Activated CD4-positive, alpha-beta T cell treated with anti-CD3 and anti-CD28 coated beads for 48 hours (primary cell): ENCODE results near the gene ABHD12.
"Not testable (repeated sequence)": the region's sequence is repeated elsewhere in the genome, so short reads cannot be mapped to it uniquely, and the experiment has no call there.

Experiments
- DNase-seq: peaks from one replicate; pipeline ENCODE4 v3.0.0-alpha.2; 2020

The ABHD12 gene

DNA sequence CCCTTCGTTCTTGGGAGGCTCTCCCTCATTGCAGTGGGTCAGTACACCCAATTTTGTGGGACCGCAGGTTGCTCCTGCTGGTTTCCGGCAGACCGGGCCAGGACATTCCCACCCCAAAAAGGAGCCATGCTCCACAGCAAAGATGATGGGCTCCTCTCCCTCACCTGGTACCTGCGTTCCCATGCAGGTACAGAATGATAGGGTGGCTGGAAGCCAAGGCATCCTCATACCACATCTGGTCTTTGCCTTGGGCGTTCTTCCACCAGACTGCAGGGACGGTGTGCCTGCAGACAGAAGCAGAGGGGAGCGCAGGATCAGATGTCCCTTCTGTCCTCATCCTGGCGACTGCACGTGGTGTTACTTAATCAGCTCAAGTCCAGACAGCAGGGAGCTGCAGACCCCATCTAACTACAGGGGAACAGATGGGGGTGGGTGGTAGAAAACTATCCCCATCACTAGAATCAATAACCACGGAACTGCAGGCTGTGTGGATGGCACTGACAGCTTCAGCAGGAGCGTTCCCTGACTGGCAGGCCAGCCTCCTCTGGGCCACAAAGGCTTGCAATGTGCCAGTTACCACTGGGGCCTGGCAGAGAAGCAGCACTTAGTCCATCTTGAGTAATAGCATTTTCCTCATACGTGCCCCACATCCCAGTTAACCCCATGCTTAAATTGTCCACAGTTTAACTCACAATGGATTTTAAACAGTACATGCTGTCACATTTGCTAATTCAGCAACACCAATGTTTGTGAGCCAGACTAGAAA is 70.4 kb downstream of the ABHD12 start:
- no peak for DNase-seq

DNA sequence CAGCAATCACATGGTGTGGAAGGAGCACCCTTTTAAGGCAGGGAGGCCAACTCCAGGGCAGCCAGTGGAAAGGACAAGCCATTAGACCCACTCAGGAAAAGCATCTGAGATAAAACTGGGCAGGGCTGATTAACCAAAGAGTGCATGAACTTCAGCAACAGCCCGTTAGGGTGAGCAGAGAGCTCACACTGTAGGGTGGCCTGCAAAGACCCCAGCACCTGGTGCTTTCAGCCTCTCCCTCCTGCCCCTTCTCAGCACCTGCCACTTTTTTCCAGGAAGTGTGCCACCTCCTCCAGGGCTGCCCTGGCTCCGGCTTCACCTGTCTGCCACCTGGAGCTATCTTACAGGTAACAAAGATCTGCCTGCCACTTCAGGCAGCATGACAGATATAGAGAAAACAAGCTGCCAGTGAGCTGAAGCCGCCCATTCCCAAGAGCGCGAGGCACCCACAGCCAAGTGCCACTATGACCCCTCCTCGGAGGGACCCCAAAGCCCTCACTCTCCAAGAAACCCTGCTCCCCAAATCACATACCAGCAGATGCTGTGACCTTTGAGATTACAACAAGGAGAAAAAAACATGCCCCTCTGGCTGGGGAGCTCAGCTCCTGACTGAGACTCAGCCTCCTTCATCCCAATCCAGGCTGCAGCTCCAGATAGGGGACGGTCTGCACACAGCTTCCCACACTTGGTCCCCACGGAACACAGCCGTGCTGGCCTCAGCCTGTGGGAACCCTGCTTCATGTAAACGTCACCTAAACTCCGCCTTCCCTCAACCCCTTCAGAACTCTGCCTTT is 71.2 kb downstream of the ABHD12 start:
- DNase-seq: no peak

DNA sequence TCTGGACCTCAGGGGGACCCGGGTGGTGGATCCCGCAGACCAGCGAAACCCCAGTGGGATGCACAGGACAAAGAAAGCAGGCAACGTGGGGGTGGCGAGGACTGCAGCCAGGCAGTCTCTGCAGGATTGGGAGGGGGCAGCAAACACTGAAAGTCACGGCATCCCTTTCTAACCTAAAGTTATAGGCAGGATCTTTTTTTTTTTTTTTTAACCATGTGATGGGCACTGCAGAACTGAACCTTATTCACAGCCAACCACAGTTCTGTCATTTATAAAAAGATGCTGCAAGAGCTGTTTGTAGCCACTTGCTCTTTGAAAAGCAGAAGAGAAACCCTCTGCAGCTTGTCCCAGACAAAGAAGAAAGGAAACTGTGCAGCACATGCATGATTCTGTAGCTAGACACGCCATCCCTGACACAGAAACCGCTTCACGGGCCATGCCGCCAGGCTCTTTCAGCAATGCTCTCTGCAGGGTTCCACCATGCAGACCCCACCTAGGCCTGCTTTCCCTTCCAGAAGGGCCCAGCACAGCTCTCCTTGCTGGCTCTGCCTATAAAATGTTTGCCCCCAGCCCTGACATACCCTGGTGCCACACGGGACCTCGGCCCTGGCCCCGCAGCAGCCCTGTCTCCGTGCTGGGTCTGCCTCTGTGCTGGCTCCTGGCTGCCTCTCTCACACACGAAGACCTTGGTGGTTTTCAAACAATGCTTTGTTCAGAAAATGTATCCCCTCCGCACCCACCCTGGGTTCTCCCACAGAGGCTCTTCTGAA is 72.0 kb downstream of the ABHD12 start:
- no peak for DNase-seq

DNA sequence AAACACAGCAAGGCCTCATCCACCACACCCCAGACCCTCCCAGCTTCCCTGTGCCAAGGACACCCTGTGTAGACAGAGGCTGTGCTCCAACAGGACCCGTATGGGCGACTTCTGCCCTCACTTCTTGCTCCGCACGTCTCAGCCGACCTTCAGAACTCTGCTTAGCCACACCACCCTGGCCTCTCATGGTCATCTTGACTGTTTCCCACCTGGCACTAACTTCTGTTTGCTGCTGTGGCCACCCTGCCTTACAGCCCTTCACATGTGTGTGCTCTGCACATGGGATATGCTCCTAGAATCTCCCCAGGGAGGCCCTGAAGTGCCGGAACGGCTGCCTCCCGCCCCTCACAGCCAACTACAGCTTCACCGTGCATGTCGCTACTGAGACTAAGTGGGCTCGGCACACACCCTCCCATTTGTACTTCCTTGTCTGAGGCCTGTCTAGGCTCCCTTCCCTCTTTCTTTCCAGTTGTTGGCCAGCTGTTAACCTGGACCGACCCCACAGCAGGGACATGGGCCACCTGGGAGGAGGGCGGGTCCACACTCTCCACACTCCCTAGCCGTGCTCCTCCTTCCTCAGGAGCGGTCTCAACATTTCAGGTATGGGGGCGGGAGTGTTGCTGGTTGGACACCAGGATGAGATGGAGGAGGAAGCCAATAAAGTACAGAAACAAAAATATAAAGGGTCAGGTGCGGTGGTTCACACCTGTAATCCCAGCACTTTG is 73.1 kb downstream of the ABHD12 start:
- no peak for DNase-seq

DNA sequence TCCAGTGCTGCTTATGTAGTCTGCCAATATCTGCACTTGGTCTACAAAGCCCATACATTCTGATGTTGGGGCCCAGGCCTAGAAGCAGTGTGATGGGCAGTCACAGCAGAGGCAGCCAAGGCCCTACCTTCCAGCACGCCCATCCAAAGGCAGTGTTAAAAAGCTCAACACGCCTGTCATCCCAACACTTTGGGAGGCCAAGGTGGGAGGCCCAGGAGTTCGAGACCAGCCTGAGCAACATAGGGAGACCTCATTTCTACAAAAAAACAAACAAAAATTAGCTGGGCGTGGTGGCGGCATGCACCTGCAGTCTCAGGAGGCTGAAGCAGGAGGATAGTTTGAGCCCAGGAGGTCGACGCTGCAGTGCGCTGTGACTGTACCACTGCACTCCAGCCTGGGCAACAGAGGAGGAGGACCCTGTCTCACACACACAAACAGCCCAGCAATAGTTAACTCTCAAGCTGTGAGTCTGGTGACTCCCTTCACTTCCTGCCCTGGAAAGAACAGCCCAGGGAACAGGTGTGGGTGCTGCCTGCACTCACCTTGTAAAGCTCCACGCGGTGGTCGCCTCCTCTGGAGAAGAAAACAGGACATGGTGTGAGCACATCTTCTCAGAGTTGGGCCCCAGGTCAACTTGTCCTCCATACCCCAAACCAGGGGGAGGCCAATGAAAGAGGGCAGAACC is 74.0 kb downstream of the ABHD12 start:
- no peak for DNase-seq

DNA sequence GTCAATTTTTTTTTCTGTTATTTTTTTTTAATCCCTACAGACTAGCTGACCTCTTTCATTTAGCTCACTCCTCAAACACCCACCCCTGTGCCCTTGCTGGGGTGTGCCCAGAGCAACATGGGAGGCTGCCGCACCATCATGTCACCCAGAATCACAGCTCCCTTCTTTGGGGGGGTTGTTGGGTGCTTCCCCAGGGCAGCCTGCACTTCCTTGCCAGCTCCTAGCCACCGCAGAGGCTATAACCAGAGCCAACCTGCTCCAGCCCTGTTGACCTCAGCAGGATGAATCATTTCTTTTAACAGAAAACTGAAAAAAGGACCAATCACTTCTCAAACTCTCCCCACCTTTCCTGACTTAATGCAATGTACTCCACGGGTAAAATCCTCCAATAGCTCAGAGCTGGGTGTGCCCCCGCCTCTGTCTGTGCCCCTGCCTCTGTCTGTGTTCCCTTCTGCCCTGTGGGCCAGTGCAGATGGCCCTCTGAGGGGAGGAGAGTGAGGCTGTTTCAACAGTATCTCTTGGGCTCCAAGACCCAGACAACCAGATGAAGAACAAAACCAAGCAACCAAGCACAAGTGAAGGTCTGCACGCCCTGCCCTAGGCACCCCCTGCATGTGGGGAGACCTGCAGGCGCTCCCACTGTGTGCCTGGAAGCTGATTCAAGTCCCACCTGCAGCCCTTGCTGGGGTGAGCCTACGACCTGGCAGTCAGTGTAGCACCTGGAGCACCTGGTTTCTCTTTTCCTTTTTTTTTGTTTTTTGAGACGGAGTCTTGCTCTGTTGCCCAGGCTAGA is 75.0 kb downstream of the ABHD12 start:
- no peak for DNase-seq

DNA sequence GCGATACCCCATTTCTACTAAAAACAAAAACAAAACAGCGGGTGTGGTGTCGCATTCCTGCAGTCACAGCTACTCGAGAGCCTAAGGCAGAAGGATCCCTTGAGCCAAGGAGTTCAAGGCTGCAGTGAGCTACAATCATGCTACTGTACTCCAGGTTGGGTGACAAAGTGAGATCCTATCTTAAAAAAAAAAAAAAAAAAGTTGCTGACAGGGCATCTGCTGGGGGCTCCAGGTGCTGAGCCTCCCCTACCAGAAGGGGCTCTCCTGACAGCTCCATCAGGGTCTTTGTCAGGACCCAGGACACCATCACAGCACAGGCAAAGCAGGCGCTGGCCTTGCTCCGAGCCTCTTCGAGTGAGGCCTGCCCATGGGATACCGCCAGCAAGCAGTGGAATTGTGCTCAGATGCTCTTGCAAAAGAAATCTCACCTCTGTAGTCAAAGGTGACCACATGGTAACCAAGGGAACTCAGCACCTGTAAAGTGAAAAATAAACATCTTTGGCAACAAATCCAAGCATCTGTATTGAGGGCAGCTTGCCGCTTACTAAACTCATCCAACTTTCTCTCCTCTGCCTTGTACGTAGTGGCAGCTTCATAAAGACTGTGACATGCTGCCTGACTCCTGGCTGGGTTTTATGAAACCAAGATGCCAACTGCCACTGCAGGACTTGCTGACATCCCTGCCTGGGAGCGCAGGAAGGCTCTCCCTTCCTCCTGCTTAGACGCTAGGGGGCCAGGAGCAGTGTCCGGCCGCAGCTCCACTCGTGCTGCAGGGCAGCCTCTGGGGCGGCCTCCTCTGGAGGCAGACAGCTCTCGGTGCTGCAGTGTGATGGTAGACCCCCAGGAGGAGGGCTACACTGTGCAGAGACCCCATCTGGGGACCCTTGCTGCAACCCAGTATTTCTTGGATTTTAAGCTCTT is 75.9 kb downstream of the ABHD12 start:
- DNase-seq: no peak

DNA sequence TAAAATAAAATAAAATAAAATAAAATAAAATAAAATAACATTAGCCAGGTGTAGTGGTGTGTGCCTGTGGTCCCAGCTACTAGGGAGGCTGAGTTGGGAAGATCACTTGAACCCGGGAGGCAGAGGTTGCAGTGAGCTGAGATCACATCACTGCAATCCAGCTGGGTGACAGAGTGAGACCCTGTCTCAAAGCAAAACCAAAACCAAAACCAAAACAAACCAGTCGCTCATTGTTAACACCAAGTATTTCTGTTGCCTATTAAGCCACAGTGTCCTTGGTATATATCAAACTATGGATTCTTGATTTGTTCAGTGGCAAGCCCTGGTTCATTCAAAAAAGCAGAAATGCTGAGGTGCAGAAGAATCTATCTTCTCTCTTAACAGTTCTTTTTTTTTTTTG is 77.0 kb downstream of the ABHD12 start:
- no peak for DNase-seq

DNA sequence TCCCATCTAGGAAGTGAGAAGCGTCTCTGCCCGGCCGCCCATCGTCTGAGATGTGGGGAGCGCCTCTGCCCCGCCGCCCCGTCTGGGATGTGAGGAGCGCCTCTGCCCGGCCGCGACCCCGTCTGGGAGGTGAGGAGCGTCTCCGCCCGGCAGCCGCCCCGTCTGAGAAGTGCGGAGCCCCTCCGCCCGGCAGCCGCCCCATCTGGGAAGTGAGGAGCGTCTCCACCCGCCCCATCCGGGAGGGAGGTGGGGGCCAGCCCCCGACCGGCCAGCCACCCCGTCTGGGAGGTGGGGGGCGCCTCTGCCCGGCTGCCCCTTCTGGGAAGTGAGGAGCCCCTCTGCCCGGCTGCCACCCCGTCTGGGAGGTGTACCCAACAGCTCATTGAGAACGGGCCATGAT is 77.9 kb downstream of the ABHD12 start:
- DNase-seq: not testable (repeated sequence)

DNA sequence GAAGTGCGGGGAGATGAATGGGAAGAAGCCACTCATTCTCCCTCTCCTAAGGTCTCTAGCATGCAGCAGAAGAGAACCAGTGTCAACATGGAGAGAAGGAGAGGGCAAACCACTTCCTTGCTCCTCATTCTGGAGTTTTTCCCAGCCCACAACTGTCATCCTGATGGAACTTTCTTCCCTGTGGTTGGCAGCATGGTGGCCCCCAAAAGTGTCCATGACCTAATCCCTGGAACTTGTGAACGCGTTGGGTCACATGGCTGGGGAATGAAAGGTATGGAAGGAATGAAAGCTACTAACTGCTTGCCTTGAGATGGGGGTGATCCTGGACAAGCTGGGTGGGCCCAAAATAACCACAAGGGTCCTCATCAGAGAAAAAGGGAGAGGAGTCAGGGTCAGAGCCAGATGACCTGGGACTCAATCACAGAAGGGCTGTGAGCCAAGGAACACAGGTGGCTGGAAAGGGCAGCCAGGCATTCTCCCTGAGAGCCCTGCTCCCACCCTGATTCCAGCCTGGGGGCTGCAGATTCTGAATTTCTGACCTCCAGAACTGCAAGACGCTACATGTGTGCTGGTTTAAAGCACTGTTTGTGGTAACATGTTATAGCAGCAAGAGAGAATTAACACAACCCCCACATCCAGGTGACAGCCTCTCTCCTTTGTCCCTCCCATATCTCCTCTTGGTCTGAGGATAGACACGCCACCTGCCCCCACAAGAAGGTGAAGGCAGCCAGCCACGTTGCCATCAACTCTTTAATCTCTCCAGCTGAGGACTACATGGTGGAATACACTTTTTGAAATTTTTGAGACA is 79.5 kb downstream of the ABHD12 start:
- no peak for DNase-seq

DNA sequence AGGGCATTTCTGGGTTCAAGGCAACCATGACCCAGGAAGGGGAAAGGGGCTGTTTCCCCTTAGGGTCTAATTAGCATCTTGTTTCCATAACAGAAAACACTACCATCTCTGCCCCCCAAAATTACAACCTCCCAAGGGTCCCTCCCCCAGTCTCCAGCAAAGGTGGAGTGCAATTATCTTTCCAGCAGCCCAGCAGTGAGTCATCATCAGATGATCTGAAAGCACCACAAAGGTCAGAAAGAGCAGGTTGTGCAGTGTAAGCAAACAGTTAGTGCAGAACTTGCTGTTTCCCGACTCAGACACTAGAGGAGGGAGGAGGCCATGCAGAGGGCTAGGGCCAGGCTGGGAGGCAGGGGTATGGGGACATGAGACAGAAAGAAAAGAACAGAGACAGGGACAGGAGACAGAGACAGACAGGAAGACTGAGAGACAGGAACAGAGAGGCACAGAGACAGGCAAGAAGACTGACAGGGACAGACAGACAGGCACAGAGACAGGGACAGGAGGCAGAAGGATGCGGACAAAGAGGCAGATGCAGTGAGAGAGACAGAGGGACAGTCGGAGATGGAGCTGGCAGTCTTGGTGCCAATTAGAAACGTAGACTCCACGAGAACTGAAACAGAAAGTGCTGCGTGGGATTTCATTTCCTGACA is 80.2 kb downstream of the ABHD12 start:
- peak; percentile 74 for DNase-seq

DNA sequence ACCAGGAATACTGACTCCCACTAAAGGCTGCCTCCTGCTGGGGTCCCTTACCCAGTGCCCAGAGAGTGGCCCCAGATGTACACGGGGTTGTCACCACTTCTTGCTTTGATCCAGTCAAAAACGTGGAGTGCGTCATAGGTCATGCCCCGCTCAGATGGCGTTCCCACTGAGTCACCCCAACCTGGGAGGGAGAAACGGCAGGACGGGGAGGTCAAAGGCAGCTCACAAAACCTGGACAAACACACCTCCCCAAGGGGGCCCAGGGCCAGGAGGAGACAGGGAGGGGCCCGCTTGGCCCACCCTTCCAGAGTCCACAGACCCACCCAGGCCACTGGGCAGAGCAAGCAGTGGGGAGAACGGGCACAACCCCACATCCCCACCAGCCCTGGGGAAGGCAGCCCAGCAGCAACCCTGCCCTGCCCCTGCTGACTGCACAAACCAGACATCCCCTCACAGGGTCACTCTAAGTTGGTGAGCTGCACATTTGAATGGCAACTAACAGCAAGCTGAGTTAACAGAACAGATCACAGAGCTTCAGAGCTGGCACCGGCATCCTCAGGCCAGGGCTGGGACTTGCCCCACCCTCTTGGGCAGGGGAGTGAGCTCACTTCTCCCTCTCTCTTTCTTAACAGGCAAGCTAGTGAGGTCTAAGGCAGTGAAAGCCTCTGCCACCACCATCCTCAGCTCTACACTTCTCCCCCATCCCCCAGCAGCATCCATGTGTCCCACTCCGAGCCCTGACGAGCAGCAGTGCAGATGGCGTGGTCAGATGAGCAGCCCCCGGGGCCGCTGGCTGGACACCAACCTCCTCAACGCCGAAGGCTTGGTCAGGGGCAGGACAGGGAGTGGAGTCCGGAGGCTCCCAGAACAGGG is 81.0 kb downstream of the ABHD12 start:
- DNase-seq: peak; percentile 29

DNA sequence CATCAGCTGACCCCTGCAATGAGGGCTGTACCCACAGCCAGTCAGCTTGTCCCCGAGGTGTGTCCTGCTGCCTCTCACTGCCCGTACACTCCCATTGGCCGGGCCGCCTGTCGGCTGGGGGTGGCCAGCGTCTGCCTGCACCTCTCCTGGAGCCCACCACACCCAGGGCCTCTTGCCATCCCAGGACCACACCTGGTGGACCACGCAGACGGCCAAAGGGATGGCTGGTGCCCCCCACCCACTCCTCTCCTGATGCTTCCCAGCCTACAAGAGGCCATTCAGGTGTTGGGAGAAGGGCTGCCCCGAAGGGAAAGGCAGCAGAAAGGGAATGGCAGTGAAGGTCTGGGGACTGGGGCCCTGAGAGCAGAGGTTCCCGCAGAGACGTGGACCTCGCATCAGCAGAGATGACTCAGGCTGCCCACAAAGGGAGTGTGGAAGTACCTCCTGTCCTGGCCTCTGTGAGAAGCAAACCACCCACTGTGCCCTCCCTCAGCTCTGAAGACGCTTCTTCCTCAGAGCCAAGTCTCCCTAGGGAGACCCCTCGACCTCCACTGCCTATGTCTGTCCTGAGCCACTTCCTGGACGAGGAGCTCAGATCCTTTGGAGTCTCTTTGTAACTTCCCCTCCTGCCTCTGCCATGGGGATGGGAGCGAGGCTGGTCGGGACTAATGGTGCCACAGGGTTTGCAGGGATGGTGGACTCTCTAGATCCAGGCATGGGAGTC is 81.8 kb downstream of the ABHD12 start:
- peak; percentile 22 for DNase-seq

DNA sequence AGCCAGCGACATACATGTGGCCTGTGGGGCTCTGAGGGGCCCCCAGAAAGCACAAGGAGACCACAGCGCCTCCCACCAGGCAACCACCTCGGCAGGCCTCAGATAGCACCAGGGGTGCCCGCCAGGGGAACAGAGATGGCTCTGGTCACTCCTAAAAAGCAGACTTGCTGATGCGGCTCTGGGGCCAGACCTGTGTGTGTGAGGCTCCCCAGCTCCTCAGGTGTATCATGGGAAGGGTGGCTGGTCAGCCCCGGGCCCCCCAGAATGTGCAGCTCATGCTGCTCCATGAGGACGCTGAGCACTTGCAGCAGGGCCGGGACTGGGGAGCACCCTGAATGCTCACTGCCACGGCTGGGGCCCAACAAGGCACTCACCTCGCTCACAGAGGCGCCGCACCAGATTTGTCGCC is 82.5 kb downstream of the ABHD12 start:
- no peak for DNase-seq

DNA sequence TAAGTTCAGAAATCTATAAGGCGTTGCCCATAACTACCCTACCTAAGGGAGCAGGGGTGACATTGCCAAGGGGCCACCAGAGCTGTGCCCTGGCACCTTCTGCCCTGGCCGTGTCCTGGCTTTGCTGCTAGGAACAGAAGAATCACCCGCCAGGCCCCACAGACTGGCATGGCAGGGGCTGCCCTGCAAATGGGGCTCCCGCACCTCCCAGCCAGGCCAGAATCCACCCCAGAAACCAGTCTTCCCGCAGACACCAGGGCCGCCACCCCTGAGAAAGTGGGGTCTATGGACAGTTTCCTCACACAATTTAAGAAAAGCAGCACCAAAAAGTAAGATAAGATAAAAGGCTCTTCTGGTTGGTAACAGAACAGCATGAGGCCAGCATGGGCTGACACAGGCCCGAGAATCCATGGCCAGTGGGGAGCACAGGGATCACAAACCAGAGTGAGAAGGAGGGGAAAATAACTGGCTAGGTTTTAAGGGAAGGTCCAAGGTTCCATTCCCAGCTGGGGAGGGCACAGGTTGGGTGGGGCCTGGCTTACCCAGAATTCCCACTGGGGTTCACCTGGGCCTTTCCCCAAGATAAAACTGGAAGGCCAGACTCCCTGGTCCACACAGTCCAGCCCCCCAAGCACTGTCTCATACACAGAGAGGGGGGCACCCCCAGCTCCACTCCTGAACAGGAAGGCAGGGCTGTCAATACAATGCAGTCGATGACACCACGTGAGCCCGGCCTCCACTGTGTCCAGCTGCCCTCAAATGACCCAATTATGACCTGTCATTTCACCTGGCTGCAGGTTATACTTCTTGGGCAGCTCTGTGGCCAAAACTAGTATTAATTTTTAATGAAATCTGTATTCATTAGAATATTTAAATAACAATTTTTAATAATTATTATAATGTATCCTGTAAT is 83.4 kb downstream of the ABHD12 start:
- no peak for DNase-seq

DNA sequence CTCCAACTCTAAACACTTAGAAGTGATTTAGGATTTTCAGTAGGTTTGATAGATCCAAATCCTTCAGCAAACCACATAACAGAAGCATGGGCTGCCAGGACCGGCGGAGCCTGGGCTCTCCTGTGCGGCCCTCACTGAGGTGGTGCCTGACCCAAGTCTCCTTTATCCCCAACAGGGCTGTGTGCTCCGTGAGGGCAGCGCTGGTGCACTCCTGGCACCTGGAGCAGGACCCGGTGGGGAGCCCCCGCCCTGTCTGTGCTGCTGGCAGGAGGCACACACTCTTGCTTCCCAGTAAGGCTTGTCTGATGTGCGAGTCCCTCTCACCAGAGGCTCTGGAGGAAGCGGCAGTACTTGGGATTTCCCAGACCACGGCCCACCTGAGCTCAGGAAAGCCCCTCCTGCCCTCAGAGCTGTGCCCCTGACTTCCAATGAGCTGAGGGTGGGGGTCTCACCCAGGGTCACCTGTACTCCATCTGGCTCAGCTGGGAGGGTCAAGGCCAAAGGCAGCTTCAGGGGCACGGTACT is 86.5 kb downstream of the ABHD12 start:
- DNase-seq: no peak
